ENCODE results near the gene ZNF473. TPM values are rescaled to one million over a fixed set of nuclear protein-coding genes. Genes with fewer than 3 reads are reported as not detected.

The ZNF473 gene
- total and polyA plus RNA-seq, 2 of the 13 experiments (the other 11 are each of a cell fraction or from before 2014, with no cell fraction given) = 5.8 to 11.9 TPM

- Histone ChIP-seq H2AFZ (ENCODE audit: low read length) (no peak overlapping the region), H3K27ac (ENCODE audit: extremely low read length, insufficient read depth, low read length) (no peak overlapping the region), H3K79me2 (ENCODE audit: insufficient read depth, low read length) (no peaks in the 10 kb centered on the region), H3K4me3 (replicated peaks in 1 of 3; ENCODE audit: insufficient read depth in 1 of 3, low read depth in 2 of 3, low read length in 3 of 3) (no peak overlapping the region), H3K36me3 (replicated peaks in 1 of 2; ENCODE audit: control insufficient read depth in 1 of 2, insufficient read depth in 2 of 2, low read length in 2 of 2) (peaks cover 25 to 70% of the 10 kb centered on the region in 2 experiments), H3K27me3 (ENCODE audit: control insufficient read depth in 1 of 2, insufficient read depth in 2 of 2, low read length in 2 of 2) (no peaks in the 10 kb centered on the region), H4K20me1 (ENCODE audit: insufficient read depth, low read length) (no peaks in the 10 kb centered on the region), H3K9ac (ENCODE audit: insufficient read depth, low read depth, low read length) (no peak overlapping the region), H3K9me3 (ENCODE audit: low read length) (no peaks in the 10 kb centered on the region), H3K4me2 (ENCODE audit: low read depth, low read length) (no peak overlapping the region), H3K4me1 (ENCODE audit: insufficient read depth, low read length) (no peaks in the 10 kb centered on the region)
- WGBS (ENCODE audit: low lambda C conversion rate) = 94% methylated on average over 12 of the region's 12 CpGs
- no TSS peak for BruUV-seq (replicated peaks)
- DNase-seq (ENCODE audit: low spot score) (no peak), FAIRE-seq (no peak), ATAC-seq (no peak)
- POLR2A ChIA-PET = no interaction called here
- CTCF ChIA-PET (ENCODE audit: low intra/inter-chr PET ratio, low total read pairs) = no interaction called here
- intact Hi-C loops (cut with micrococcal nuclease; ENCODE audit: unreplicated experiment) = no loop called here
- in situ Hi-C loops (cut with HindIII; ENCODE audit: extremely low pct_ligation_motif_present, low pct_unique_long_range_greater_than_20kb) = no loop called here
- TF ChIP-seq ZNF143 (CRISPR knock-in tag; IDR thresholded peaks at IDR 0.05) (no peak), NR2C2 (CRISPR knock-in tag; IDR thresholded peaks at IDR 0.05; ENCODE audit: borderline replicate concordance) (no peak), ZNF646 (CRISPR knock-in tag; IDR thresholded peaks at IDR 0.05) (no peak), FOXP1 (IDR thresholded peaks at IDR 0.05) (no peak), FOXP1 (CRISPR knock-in tag; IDR thresholded peaks at IDR 0.05) (no peak), MTA3 (CRISPR knock-in tag; IDR thresholded peaks at IDR 0.05) (no peak), MLLT10 (CRISPR knock-in tag; IDR thresholded peaks at IDR 0.05) (no peak), SRF (IDR thresholded peaks at IDR 0.05; ENCODE audit: low read depth, low read length) (no peak), POLR2A (IDR thresholded peaks at IDR 0.05; ENCODE audit: insufficient read depth in 1 of 2, low read depth in 2 of 2, low read length in 2 of 2) (no peak), PTBP1 (IDR thresholded peaks at IDR 0.05; ENCODE audit: low read depth, low read length, poor library complexity, severe bottlenecking) (no peak), ZFP1 (CRISPR knock-in tag; IDR thresholded peaks at IDR 0.05) (no peak), SALL1 (CRISPR knock-in tag; IDR thresholded peaks at IDR 0.05) (no peak), ERF (CRISPR knock-in tag; IDR thresholded peaks at IDR 0.05) (no peak), NFATC3 (CRISPR knock-in tag; IDR thresholded peaks at IDR 0.05) (no peak), RFX1 (IDR thresholded peaks at IDR 0.05) (no peak), RFXANK (CRISPR knock-in tag; IDR thresholded peaks at IDR 0.05) (no peak), ZNF34 (CRISPR knock-in tag; IDR thresholded peaks at IDR 0.05; ENCODE audit: borderline replicate concordance) (no peak), TGIF2 (CRISPR knock-in tag; IDR thresholded peaks at IDR 0.05) (no peak), FIP1L1 (IDR thresholded peaks at IDR 0.05; ENCODE audit: borderline replicate concordance, insufficient read depth, low read depth, low read length) (no peak)
- TF ChIP-seq, protein P1, sequence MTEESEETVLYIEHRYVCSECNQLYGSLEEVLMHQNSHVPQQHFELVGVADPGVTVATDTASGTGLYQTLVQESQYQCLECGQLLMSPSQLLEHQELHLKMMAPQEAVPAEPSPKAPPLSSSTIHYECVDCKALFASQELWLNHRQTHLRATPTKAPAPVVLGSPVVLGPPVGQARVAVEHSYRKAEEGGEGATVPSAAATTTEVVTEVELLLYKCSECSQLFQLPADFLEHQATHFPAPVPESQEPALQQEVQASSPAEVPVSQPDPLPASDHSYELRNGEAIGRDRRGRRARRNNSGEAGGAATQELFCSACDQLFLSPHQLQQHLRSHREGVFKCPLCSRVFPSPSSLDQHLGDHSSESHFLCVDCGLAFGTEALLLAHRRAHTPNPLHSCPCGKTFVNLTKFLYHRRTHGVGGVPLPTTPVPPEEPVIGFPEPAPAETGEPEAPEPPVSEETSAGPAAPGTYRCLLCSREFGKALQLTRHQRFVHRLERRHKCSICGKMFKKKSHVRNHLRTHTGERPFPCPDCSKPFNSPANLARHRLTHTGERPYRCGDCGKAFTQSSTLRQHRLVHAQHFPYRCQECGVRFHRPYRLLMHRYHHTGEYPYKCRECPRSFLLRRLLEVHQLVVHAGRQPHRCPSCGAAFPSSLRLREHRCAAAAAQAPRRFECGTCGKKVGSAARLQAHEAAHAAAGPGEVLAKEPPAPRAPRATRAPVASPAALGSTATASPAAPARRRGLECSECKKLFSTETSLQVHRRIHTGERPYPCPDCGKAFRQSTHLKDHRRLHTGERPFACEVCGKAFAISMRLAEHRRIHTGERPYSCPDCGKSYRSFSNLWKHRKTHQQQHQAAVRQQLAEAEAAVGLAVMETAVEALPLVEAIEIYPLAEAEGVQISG (CRISPR knock-in tag; IDR thresholded peaks at IDR 0.05) = no peak
These were observed 20.4 kb upstream of the ZNF473 start for GRCh38 chr19:50005428-50005827.
